ENCODE data around the gene YRDC.

Gene YRDC, protein sequence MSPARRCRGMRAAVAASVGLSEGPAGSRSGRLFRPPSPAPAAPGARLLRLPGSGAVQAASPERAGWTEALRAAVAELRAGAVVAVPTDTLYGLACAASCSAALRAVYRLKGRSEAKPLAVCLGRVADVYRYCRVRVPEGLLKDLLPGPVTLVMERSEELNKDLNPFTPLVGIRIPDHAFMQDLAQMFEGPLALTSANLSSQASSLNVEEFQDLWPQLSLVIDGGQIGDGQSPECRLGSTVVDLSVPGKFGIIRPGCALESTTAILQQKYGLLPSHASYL

DNA sequence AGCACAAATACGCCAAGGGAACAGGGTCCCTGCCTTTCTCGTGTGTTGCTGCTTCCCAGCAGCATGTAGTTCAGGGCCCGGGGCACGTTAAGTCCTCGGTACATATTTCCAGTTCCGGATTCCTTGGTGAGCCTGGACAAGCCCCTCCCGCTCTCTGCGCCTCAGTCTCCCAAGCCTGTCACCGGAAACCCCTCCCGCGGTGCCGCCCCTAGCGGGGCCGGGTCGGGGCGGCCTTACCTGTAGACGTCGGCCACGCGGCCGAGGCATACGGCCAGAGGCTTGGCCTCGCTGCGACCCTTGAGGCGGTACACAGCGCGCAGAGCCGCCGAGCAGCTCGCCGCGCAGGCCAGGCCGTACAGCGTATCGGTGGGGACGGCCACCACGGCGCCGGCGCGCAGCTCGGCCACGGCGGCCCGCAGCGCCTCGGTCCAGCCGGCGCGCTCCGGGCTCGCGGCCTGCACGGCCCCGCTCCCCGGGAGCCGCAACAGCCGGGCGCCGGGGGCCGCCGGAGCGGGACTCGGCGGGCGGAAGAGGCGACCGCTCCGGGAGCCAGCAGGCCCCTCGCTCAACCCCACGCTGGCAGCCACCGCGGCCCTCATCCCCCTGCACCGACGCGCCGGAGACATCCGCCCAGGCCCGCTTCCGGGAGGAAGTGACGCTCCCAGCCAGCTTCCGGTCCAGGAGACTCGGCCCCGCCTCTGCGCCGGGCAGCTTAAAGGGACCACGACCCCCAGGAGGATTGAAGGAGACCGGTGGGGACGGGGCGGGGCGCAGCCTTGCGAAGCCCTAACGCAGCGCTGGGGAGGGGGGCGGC is at the start of gene YRDC, which contains the start of gene C1orf122:
Gene YRDC (minus strand): TSS at position 654 of the 814 bp plus-strand sequence. CDS start 28 bp downstream, at position 626.
Gene C1orf122 (plus strand): TSS at position 236 of the 814 bp plus-strand sequence. CDS start 615 bp downstream, outside the sequence.
- peak within 1 kb of the TSS; percentile 97 for H3K4me3 ChIP-seq (ENCODE audit: low read depth, low read length)
- TF ChIP-seq MYC (IDR thresholded peaks at IDR 0.05; ENCODE audit: low read depth, low read length) (peak; percentile 64), POLR2A (IDR thresholded peaks at IDR 0.05; ENCODE audit: extremely low read depth, insufficient read length) (peak; percentile 67)
- TF ChIP-seq, protein P1, sequence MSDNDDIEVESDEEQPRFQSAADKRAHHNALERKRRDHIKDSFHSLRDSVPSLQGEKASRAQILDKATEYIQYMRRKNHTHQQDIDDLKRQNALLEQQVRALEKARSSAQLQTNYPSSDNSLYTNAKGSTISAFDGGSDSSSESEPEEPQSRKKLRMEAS (IDR thresholded peaks at IDR 0.05; ENCODE audit: low read depth, low read length), result peak; percentile 51
- TF ChIP-seq, protein P2, sequence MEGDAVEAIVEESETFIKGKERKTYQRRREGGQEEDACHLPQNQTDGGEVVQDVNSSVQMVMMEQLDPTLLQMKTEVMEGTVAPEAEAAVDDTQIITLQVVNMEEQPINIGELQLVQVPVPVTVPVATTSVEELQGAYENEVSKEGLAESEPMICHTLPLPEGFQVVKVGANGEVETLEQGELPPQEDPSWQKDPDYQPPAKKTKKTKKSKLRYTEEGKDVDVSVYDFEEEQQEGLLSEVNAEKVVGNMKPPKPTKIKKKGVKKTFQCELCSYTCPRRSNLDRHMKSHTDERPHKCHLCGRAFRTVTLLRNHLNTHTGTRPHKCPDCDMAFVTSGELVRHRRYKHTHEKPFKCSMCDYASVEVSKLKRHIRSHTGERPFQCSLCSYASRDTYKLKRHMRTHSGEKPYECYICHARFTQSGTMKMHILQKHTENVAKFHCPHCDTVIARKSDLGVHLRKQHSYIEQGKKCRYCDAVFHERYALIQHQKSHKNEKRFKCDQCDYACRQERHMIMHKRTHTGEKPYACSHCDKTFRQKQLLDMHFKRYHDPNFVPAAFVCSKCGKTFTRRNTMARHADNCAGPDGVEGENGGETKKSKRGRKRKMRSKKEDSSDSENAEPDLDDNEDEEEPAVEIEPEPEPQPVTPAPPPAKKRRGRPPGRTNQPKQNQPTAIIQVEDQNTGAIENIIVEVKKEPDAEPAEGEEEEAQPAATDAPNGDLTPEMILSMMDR (IDR thresholded peaks at IDR 0.05; ENCODE audit: low read depth, low read length), result no peak

DNA sequence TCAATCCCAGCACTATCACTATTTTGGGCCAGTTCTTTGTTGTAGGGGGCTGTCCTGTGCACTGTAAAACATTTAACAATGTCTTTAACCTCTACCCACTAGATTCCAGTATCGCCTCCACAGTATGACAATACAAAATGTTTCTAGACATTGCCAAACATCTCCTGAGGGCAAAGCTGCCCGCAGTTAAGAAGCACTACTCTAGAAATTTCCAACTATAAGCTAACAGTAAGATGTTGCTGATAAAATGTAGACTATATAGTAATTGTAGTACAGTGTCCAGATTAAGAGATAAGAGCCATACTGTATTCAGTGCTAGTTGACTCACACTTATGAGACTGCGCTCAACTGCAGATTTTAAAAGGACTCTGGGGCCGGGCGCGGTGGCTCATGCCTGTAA is 46.4 kb upstream of the YRDC start:
- TF ChIP-seq, protein P2 (IDR thresholded peaks at IDR 0.05; ENCODE audit: low read depth, low read length), result no peak
- DNase-seq (ENCODE audit: low read depth), result no peak

More for the DNA sequence above, at the start of gene YRDC, which contains the start of gene C1orf122:
- peak; percentile 95 for DNase-seq (ENCODE audit: low read depth)

DNA sequence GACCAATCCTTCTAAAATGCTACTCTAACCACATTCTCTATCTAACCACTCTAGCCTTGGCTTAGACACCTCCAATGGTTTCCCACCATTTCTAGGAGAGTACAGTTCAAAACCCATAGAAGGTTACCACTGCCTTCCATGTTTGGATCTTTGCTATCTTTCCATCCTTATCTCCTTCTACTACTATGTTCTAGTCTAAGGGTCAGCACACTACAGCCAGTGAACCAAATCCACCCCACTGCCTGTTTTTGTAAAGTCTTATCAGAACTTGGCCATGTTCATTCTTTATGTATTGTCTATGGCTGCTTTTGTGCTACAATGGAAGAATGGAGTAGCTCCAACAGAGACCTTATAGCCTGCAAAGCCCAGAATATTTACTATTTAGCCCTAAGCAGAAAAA is 45.1 kb upstream of the YRDC start:
- TF ChIP-seq, protein P1 (IDR thresholded peaks at IDR 0.05; ENCODE audit: low read depth, low read length), result no peak
- TF ChIP-seq MYC (IDR thresholded peaks at IDR 0.05; ENCODE audit: low read depth, low read length), result no peak
- no peak for TF ChIP-seq POLR2A (IDR thresholded peaks at IDR 0.05; ENCODE audit: extremely low read depth, insufficient read length)
- TF ChIP-seq, protein P2 (IDR thresholded peaks at IDR 0.05; ENCODE audit: low read depth, low read length), result no peak
- no peak for DNase-seq (ENCODE audit: low read depth)
- H3K4me3 ChIP-seq (ENCODE audit: low read depth, low read length), result peak overlapping the region; percentile 19

More for the DNA sequence above, 46.4 kb upstream of the YRDC start:
- no peak overlapping the region for H3K4me3 ChIP-seq (ENCODE audit: low read depth, low read length)

DNA sequence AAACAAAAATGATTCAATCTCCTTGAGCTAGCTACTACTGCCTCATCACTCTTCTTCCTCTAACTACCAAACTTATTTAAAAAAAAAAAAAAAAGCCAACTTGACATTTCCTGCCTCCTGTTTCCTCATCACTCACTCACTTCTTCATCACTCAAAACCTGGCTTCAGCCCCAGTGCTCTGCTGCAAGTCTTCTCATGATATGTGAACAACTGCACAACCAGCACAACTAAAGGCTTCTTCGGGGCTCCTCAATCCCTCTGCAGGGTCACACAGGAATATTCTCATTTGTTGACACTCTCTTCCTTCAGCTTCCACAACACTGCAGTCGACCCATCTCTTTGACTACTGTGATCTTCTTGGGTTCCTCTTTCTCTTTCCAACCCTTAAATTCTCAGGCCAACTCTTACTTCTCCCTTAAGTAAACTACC is 43.8 kb upstream of the YRDC start:
- TF ChIP-seq, protein P1 (IDR thresholded peaks at IDR 0.05; ENCODE audit: low read depth, low read length), result no peak
- TF ChIP-seq MYC (IDR thresholded peaks at IDR 0.05; ENCODE audit: low read depth, low read length) (no peak), POLR2A (IDR thresholded peaks at IDR 0.05; ENCODE audit: extremely low read depth, insufficient read length) (no peak)
- TF ChIP-seq, protein P2 (IDR thresholded peaks at IDR 0.05; ENCODE audit: low read depth, low read length), result no peak
- peak overlapping the region; percentile 10 for H3K4me3 ChIP-seq (ENCODE audit: low read depth, low read length)
- peak; percentile 64 for DNase-seq (ENCODE audit: low read depth)

DNA sequence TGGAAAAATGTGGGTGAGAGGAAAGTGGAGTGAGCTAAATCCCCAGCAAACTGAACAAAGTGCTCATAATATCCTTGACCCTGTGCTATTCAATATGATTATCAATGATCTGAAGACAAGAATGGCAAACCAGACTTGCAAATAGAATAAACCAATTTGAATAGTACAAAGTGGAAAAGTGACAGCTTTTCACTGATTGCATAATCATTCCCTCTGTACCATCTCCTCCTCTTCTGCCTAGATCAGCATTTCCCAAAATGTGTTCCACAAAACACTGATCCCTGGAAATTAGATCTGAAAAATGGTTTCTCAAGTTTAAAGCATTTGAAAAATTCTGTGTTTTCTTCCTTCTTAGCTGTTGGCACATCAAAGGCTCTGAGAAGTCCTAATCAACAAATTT is 43.3 kb upstream of the YRDC start:
- TF ChIP-seq, protein P1 (IDR thresholded peaks at IDR 0.05; ENCODE audit: low read depth, low read length), result no peak
- no peak for TF ChIP-seq POLR2A (IDR thresholded peaks at IDR 0.05; ENCODE audit: extremely low read depth, insufficient read length)
- TF ChIP-seq MYC (IDR thresholded peaks at IDR 0.05; ENCODE audit: low read depth, low read length), result no peak
- TF ChIP-seq, protein P2 (IDR thresholded peaks at IDR 0.05; ENCODE audit: low read depth, low read length), result no peak
- DNase-seq (ENCODE audit: low read depth), result no peak
- H3K4me3 ChIP-seq (ENCODE audit: low read depth, low read length), result no peak overlapping the region
